Osteoblast (primary cell): ENCODE measurements around the gene TRIM28. TPM values are rescaled to one million over a fixed set of nuclear protein-coding genes. Genes with fewer than 3 reads are reported as not detected.

Experiments
- DNase-seq: peaks from one replicate; pipeline ENCODE4 v3.0.0; 2011; ENCODE audit warnings: low spot score, mixed read lengths; ENCODE audit not compliant: insufficient read length; ENCODE audit errors: missing footprints
- H2AFZ ChIP-seq: 2 replicates; pipeline ENCODE4 v1.6.0; 2011; ENCODE audit warnings: mild to moderate bottlenecking, low read length
- H3K27ac ChIP-seq: 2 replicates; pipeline ENCODE4 v1.5.1; 2011; ENCODE audit warnings: mild to moderate bottlenecking, low read depth, low read length, moderate library complexity
- H3K27me3 ChIP-seq: 2 replicates; pipeline ENCODE4 v1.6.0; 2012; ENCODE audit warnings: mild to moderate bottlenecking, control low read depth, inconsistent platforms, low read length, moderate library complexity; ENCODE audit not compliant: insufficient read depth
- H3K36me3 ChIP-seq: 2 replicates; pipeline ENCODE4 v1.5.1; 2011; ENCODE audit warnings: mild to moderate bottlenecking, low read length, control low read depth, moderate library complexity; ENCODE audit not compliant: insufficient read depth
- H3K4me1 ChIP-seq: 2 replicates; pipeline ENCODE4 v1.5.1; 2011; ENCODE audit warnings: mild to moderate bottlenecking, low read length, control low read depth, moderate library complexity; ENCODE audit not compliant: insufficient read depth
- H3K4me2 ChIP-seq: 2 replicates; pipeline ENCODE4 v1.6.0; 2011; ENCODE audit warnings: mild to moderate bottlenecking, low read length; ENCODE audit not compliant: insufficient read depth
- H3K4me3 ChIP-seq: fragments of 200-600 bp; sonication (generic); 3 replicates; pipeline ENCODE4 v1.5.1; 2012; ENCODE audit warnings: mild to moderate bottlenecking, low read length, inconsistent platforms; ENCODE audit not compliant: insufficient read depth
- H3K79me2 ChIP-seq: 2 replicates; pipeline ENCODE4 v1.6.0; 2012; ENCODE audit warnings: mild to moderate bottlenecking, low read length, control low read depth, inconsistent platforms; ENCODE audit not compliant: insufficient read depth
- H3K9me3 ChIP-seq: 2 replicates; pipeline ENCODE4 v1.5.1; 2011; ENCODE audit warnings: low read depth, low read length, control low read depth
- H4K20me1 ChIP-seq: 2 replicates; pipeline ENCODE4 v1.6.0; 2012; ENCODE audit warnings: mild to moderate bottlenecking, low read length, control low read depth; ENCODE audit not compliant: insufficient read depth
- CTCF ChIP-seq: IDR thresholded peaks from 2 replicates; pipeline ENCODE4 v1.5.1; 2011; ENCODE audit warnings: mild to moderate bottlenecking, low read depth, low read length, moderate library complexity; ENCODE audit errors: extremely low read depth
- total RNA-seq: library from RNA; depleted of rRNA; stranded (reverse); fragments of >200 nt; gene quantifications from 2 replicates; pipeline ENCODE4 v1.2.3, GENCODE V29; 2012

The TRIM28 gene
- total RNA-seq, 1 donor = 224 TPM

DNA sequence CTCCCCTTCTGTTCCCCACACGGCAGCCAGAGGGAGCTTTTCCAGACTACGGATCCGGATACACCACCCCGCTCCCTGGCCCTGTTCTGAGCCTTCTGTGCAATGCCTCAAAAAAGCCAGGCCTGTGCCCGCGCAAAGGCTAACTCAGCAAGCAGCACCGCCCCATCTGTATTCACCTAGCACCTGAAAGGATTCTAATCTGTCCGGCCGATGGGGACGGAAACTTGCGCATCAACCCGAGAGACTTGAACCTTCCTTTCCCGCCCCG is 24.8 kb upstream of the TRIM28 start:
- peaks cover 19% of the 10 kb centered on the region for H4K20me1 ChIP-seq
- DNase-seq = peak; percentile 96
- peaks cover 4% of the 10 kb centered on the region for H3K36me3 ChIP-seq
- H3K4me2 ChIP-seq = peak overlapping the region; percentile 99
- peak overlapping the region; percentile 81 for H3K27ac ChIP-seq
- H3K79me2 ChIP-seq = peaks cover 45% of the 10 kb centered on the region
- H3K9me3 ChIP-seq = no peaks in the 10 kb centered on the region
- H3K4me3 ChIP-seq = peak overlapping the region; percentile 77
- peak overlapping the region; percentile 99 for H2AFZ ChIP-seq
- no peaks in the 10 kb centered on the region for H3K27me3 ChIP-seq
- TF ChIP-seq CTCF = peak; percentile 75
- peaks cover 14% of the 10 kb centered on the region for H3K4me1 ChIP-seq

DNA sequence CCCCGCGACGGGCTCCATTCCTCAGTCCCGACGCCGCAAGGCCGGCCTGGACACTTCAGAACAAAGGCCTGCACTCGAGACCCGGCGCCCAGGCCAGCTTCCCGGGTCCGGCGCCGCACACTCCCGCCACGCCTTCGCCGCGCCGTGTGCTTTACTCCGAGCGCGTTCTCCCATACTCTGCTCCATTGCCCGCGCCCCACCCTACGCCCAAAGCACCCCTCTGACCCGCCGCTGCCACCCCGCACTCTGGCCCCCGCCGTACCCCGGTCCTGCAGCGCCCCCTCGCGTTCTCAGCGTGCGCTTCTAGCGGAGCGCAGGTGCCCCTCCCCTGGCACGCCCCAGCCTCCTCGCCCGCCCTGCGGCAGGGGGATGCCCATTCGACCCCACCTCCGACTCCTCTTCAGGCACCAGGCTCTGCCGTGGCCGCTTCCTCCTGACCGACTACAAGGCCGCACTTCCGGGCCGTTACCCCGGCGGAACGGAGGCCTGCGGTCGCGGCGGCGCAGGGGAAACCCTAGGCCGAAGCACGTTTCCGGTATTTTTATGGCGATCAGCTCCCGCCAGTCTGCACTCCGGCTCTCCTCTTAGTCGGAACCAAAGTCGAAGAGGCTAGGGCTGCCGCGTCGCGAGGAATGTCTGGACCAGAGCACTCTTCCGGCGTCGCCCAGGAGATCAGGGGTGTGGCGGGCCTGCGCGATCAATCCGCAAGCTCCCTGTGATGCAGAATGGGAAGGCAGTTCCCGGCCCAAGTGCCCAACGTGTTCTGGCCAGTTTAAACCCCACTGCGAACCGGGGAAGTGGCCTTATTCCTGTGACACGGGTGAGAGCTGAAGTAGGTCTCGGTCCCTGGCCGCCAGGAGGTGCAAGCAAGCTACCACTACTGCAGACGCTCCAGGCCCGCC is 24.3 kb upstream of the TRIM28 start, which contains the start of gene ZBTB45:
TSS of gene ZBTB45 (minus strand) at position 456 of the 902 bp plus-strand sequence. CDS start 2,137 bp downstream, outside the sequence.
- Histone ChIP-seq H3K79me2 (peaks cover 41% of the 10 kb centered on the region), H3K36me3 (peaks cover 4% of the 10 kb centered on the region), H2AFZ (peak within 1 kb of the TSS; percentile 99), H3K27me3 (no peaks in the 10 kb centered on the region), H3K9me3 (no peaks in the 10 kb centered on the region), H4K20me1 (peaks cover 17% of the 10 kb centered on the region), H3K27ac (peak within 1 kb of the TSS; percentile 81), H3K4me3 (peak within 1 kb of the TSS; percentile 77), H3K4me1 (peaks cover 14% of the 10 kb centered on the region), H3K4me2 (peak within 1 kb of the TSS; percentile 99)
- peak; percentile 51 for TF ChIP-seq CTCF
- DNase-seq = peak; percentile 99

- Histone ChIP-seq H3K36me3 (peaks cover 4% of the 10 kb centered on the region), H4K20me1 (peaks cover 14% of the 10 kb centered on the region), H3K27ac (peak overlapping the region; percentile 81), H3K4me3 (peak overlapping the region; percentile 77), H3K4me2 (peak overlapping the region; percentile 99), H3K4me1 (peaks cover 14% of the 10 kb centered on the region), H3K27me3 (no peaks in the 10 kb centered on the region), H3K9me3 (no peaks in the 10 kb centered on the region), H3K79me2 (peaks cover 37% of the 10 kb centered on the region), H2AFZ (peak overlapping the region; percentile 99)
- DNase-seq = no peak
- TF ChIP-seq CTCF = no peak
These were observed 23.6 kb upstream of the TRIM28 start for GRCh38 chr19:58520257-58520599.

DNA sequence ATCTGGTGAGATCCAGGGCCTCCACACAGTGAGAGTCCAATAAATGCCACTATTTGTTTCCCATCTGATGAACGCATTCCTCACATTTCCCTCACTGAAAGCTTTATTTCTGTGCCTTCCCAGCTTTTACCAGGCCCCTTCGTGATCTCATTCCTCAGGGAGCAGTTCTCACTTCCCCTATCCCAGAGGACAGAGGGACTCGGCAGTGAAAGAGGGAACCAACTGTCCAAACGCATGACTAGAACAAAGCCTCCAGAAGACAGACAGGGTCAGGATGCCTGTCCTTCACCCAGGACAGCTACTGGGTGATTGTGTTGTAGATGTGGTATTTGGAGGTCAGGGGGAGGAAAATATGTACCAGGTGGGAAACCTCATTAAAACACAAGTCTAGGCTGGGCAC is 22.2 kb upstream of the TRIM28 start:
- peaks cover 22% of the 10 kb centered on the region for H3K79me2 ChIP-seq
- DNase-seq = peak; percentile 42
- no peak overlapping the region for H3K4me3 ChIP-seq
- TF ChIP-seq CTCF = no peak
- H2AFZ ChIP-seq = no peak overlapping the region
- H3K4me1 ChIP-seq = peaks cover 14% of the 10 kb centered on the region
- H3K36me3 ChIP-seq = peaks cover 4% of the 10 kb centered on the region
- H3K9me3 ChIP-seq = no peaks in the 10 kb centered on the region
- H3K4me2 ChIP-seq = no peak overlapping the region
- no peaks in the 10 kb centered on the region for H3K27me3 ChIP-seq
- no peak overlapping the region for H3K27ac ChIP-seq
- peaks cover 9% of the 10 kb centered on the region for H4K20me1 ChIP-seq
